ENCODE results near the gene TMC2.
"Not testable (repeated sequence)": the region's sequence is repeated elsewhere in the genome, so short reads cannot be mapped to it uniquely, and the experiment has no call there.

The TMC2 gene, protein sequence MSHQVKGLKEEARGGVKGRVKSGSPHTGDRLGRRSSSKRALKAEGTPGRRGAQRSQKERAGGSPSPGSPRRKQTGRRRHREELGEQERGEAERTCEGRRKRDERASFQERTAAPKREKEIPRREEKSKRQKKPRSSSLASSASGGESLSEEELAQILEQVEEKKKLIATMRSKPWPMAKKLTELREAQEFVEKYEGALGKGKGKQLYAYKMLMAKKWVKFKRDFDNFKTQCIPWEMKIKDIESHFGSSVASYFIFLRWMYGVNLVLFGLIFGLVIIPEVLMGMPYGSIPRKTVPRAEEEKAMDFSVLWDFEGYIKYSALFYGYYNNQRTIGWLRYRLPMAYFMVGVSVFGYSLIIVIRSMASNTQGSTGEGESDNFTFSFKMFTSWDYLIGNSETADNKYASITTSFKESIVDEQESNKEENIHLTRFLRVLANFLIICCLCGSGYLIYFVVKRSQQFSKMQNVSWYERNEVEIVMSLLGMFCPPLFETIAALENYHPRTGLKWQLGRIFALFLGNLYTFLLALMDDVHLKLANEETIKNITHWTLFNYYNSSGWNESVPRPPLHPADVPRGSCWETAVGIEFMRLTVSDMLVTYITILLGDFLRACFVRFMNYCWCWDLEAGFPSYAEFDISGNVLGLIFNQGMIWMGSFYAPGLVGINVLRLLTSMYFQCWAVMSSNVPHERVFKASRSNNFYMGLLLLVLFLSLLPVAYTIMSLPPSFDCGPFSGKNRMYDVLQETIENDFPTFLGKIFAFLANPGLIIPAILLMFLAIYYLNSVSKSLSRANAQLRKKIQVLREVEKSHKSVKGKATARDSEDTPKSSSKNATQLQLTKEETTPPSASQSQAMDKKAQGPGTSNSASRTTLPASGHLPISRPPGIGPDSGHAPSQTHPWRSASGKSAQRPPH

DNA sequence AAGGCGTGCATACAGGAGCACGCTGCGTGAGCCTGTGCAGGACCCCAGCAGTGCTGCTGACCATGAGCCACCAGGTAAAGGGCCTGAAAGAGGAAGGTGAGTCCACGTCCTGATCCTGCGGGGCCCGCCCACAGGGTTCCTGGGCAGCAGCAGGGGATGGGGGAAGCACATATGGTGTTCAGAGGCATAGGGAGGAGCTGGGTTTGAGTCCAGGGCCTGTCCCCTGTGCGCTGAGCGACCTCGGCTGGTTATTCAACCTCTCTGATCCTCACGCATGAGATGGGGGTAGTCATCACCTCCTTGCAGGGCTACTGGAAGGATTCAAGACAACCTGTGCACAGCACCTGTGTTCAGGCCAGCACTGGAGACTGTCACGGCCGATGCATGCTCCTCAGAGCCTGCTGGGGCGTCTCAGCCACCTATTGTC, at the start of gene TMC2:
TSS of gene TMC2 (plus strand) at position 14 of the 427 bp plus-strand sequence. CDS start at position 63, 49 bp downstream.
- DNase-seq (ENCODE audit: low read depth, low spot score), result no peak

DNA sequence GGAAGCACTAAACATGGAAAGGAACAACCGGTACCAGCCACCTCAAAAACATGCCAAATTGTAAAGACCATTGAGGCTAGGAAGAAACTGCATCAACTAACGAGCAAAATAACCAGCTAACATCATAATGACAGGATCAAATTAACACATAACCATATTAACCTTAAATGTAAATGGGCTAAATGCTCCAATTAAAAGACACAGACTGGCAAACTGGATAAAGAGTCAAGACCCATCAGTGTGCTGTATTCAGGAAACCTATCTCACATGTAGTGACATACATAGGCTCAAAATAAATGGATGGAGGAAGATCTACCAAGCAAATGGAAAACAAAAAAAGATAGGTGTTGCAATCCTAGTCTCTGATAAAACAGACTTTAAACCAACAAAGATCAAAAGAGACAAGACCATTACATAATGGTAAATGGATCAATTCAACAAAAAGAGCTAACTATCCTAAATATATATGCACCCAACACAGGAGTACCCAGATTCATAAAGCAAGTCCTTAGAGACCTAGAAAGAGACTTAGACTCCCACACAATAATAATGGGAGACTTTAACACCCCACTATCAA, 33.5 kb upstream of the TMC2 start:
- not testable (repeated sequence) for DNase-seq (ENCODE audit: low read depth, low spot score)

DNA sequence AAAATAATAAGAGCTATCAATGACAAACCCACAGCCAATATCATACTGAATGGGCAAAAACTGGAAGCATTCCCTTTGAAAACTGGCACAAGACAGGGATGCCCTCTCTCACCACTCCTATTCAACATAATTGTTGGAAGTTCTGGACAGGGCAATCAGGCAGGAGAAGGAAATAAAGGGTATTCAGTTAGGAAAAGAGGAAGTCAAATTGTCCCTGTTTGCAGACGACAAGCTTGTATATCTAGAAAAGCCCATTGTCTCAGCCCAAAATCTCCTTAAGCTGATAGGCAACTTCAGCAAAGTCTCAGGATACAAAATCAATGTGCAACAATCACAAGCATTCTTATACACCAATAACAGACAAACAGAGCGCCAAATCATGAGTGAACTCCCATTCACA, 31.6 kb upstream of the TMC2 start:
- not testable (repeated sequence) for DNase-seq (ENCODE audit: low read depth, low spot score)

DNA sequence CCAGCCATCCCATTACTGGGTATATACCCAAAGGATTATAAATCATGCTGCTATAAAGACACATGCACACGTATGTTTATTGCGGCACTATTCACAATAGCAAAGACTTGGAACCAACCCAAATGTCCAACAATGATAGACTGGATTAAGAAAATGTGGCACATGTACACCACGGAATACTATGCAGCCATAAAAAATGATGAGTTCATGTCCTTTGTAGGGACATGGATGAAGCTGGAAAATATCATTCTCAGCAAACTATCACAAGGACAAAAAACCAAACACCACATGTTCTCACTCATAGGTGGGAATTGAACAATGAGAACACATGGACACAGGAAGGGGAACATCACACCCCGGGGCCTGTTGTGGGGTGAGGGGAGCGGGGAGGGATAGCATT, 29.9 kb upstream of the TMC2 start:
- not testable (repeated sequence) for DNase-seq (ENCODE audit: low read depth, low spot score)

DNA sequence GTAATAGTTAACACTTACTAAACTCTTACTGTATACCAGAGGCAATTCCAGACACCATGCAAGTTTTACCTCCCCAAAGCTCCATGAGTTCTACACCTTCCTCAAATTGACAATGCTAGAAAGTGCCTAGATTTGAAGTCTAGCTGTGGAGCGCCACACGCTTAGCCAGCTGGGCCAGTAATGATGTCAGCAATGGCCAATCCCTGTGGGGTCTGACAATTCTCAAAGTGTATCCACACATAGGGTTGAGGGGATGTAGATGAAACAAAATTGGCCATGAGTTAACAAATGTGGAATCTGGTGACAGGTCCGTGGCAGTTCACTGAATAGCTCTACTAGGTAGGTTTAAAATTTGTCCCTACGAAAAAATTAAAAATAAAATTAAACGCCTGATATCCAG, 28.9 kb upstream of the TMC2 start:
- DNase-seq (ENCODE audit: low read depth, low spot score), result peak; percentile 2

DNA sequence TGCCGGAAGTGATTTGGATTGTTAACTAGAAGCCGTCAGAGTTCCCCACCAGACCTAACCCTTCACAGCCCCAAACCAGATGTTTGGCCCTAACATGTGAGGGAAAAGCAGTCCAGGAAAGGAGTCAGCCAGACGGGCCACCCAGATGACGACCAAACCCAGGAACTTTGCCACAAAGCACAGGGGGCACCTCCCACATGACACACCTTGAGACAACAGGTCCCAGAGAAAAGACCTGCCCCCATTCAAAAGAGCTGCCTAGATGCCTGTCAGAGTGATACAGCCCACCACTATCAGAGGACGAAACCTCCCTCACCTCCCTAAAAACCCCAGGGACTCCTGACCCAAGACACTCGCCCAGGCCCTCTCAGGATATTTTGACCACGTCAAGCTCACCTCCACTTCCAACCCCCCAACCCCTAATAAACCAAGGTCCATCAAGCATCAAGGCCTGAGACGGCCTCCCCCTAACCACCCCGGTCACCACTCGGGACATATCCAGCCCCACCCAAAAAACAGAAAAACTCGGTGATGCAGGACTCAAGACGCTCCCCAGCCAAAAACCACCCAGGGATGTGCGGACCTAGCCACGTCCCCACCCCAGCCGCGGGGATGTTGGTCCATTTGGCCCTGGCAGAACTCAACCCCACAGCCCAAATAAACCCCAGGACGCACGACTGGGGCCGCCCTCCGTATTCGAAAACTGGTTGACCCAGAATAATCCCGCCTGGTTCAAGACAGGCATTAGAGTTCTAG, 28.3 kb upstream of the TMC2 start:
- peak; percentile 12 for DNase-seq (ENCODE audit: low read depth, low spot score)

DNA sequence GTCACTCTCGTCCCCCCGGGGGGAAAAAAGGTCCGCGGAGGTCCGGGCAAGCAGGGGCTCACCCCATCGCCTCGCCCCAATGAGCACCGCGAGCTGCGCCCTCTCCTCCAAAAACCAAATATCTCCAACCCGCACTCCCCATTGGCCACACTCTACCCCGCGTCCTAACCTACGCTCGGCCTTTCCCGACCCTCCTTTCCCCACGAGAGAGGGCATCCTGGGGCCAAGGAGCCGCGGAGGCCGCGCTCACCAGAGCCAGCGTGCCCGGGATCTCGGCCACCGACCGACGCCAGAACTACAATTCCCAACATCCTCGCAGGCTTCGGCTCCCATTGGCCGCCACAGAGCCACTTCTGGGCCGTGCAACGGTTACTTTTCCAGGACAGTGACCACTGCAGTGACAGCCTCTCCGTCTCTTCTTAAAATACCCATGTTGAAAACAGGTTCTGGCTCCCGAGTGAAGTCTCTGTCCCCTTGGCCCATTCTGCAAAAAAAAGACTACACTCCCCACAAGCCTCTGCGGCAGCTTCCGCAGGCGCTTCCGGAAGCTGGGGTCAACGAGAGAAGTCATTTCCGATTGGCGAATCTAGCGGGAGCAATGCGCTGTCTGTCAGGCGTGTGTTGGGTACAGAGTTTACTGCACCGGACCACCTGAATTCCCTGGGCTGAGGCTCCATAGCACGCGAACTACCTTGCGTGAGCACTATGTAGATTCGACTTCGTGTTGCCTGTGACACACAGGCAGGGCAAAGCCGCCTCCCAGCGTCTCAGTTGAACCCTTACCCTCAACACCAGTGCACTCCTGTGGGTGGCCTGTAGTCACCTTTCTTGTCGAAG, 27.5 kb upstream of the TMC2 start, which contains the start of gene ZNF343:
TSS of gene ZNF343 (minus strand) at position 285 of the 837 bp plus-strand sequence. CDS start 15,020 bp downstream, outside the sequence.
- peak; percentile 90 for DNase-seq (ENCODE audit: low read depth, low spot score)

DNA sequence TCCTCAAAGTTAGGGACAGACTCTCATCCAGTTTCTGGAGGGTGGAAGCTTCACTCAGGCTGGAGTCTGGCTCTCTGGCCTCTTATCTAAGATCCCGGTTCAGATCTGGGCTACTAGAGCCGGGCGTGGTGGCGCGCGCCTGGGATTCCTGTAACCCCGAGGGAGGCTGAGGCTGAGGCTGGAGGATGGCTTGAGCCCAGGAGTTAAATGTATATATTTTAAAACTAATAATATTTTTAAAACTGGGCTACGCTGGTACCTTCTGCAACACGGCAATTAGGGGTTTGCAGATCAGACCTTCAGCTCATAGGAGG, 26.9 kb upstream of the TMC2 start:
- no peak for DNase-seq (ENCODE audit: low read depth, low spot score)

DNA sequence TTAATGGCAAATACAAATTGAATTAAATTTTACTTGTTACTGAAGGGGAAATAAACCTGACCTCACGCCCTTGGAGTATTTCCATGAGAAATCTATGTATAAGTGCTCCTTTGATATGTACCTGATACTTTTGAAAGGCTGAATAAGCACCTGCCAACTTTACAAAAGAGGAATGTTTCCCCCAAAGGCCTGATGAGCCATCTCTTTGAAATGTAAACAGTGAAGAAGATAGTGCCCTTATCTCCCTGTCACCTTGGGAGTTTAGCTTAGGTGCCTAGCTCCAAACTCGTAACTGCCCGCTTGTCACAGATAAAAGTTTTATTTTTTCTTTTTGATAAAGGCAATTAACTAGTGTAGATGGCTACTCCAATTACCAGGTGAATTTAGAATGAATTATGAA, 26.6 kb upstream of the TMC2 start:
- DNase-seq (ENCODE audit: low read depth, low spot score), result no peak

DNA sequence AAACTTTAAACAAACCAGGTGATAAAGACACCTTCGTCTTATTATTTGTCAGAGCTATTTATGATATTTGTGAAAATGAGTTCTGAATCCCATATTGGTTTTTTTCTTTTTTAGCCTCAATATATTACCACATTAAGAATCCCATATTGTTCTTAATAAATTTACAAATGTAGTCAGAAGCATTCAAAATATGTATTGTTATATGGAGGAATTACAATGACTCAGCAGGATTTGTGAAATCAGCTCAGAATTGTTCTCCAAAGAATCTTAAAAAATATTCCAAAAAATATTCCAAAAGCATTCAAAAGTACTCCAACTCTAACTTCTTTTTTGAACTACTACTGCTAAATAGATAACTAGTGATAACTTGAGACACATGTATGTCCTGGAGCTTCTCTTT, 21.2 kb upstream of the TMC2 start:
- DNase-seq (ENCODE audit: low read depth, low spot score), result no peak

DNA sequence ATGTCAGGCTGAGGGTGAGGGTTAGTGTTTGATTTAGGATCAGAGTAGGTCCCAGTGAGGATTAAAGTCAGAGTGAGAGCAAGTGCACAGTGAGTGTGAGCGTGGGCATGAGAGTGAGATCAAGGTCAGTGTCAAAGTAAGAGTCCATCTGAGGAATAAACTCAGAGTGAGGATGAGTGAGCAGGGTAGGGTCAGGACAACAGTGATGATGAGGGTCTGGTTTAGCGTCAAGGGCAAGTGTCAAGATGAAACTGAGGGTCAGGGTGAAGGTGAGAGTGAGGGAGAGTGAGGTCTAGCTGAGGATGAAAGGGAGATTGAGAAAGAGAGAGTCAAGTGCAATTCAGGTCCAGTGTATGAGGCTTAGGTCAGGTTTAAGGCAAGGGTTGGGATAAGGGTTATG, 20.0 kb upstream of the TMC2 start:
- no peak for DNase-seq (ENCODE audit: low read depth, low spot score)

DNA sequence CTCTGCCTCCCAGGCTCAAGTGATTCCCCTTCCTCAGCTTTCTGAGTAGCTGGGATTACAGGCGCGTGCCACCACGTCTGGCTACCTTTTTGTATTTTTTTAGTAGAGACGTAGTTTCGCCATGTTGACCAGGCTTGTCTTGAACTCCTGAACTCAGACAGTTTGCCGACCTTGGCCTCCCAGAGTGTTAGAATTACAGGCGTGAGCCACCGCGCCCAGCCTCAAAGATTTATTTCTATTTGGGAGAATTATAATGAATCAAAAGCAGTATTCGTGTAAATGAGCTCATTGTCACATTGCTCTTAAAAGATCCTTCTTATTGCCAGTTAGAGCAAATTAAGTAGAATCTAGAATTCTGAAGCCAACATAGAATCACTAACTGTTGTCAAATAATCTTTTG, 18.3 kb upstream of the TMC2 start:
- no peak for DNase-seq (ENCODE audit: low read depth, low spot score)

DNA sequence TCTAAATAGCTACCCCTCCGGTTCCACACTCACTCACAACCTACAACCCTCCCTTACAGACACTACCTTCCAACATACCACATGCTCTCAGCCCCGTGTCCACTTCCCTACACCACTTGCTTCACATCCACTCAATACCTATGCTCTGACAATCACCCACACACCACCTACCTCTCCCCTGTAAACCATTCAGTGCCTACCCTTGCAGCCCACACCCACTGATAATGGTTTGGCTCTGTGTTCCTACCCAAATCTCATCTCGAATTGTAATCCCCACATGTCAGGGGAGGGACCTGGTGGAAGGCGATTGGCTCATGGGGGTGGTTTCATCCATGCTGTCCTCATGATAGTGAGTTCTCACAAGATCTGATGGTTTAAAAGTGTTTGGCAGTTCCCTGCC, 17.8 kb upstream of the TMC2 start:
- DNase-seq (ENCODE audit: low read depth, low spot score), result no peak

DNA sequence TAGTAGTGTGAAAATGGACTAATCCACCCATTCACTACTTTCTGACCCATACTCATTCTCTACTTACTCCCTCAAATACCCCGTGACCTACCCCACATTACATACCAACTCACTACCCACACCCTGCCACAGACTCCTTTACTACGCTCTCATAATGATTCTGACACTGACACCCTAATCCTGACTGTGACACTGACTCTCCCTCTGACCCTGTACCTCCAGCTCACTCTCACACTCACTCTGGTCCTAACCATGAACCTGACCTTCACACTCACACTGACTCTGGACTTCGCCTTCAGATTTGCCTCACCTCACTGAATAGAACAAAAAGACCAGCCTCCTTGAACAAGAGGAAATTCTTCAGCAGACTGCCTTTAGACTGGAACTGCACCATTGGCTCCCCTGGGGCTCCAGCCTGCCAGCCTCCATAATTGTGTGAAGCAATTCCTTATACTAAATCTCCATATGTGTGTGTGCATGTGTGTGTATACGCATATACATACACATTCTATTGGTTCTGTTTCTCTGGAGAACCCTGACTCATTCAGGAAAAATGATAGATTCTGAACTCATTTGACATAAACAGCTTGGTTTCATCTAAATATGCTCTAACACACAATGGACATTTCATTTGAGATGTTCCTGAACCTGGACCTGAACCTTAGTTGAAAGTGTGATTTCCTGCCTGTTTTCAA, 17.1 kb upstream of the TMC2 start:
- no peak for DNase-seq (ENCODE audit: low read depth, low spot score)

DNA sequence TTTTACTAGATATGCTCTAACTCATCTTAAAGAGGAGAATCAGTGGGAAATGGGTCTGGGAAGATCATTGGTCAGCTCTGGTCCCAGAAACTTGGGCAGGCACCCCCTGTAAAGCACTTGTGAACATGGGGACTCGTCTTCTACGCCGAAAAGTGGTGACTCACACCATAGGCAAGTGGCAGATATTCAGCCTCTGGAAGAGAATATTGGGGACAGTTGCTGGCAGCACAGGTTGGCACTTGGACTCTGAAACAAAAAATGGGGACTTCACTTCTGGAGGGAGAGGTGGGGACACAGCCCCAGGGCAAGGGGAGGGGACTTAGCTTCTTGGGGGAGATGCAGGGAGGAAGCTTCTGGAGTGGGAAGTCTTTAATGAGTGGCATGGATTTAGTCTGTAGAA, 15.8 kb upstream of the TMC2 start:
- DNase-seq (ENCODE audit: low read depth, low spot score), result no peak

DNA sequence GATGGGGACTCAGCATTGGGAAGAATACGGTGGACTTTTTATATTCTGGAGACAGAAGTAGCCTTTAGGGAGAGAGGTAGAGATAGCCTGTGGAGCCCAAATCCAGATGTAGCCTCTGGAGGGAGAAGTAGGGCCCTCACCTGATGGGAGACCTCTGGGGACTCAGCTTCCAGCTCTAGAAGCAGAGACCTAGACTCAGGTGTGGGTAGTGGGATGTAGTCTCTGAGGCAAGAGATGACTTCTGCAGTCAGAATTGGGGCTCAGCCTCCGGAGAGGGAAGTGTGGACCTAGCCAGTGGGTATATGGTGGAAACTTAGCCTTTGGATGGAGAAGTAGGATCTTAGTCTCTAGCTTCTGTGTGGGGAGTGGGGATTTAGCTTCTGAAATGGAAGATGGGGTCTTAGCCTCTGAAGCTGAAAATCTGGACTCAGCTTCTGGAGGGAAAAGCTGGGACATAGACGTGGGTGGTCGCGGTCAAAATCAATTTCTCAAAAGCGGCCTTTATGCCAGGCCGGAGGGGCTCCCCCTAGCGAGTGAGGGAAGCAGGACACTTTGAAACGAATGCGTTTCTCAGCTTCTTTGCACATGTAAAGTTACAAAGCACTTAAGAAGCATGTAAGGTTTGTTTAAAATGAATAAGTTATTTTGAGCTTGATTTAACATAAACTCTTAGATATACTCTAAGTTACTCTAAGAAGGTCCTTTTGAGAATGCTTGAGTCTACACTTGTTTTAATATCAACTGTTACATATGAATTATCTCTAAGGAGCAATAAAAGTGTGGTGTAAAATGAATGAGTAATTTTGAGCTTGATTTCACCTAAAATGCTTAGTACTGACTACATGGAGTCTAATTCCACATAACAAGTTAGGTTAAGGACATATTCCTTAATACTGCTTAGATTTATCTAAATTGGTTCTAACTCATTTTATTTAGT, 14.7 kb upstream of the TMC2 start:
- DNase-seq (ENCODE audit: low read depth, low spot score), result peak; percentile 64

DNA sequence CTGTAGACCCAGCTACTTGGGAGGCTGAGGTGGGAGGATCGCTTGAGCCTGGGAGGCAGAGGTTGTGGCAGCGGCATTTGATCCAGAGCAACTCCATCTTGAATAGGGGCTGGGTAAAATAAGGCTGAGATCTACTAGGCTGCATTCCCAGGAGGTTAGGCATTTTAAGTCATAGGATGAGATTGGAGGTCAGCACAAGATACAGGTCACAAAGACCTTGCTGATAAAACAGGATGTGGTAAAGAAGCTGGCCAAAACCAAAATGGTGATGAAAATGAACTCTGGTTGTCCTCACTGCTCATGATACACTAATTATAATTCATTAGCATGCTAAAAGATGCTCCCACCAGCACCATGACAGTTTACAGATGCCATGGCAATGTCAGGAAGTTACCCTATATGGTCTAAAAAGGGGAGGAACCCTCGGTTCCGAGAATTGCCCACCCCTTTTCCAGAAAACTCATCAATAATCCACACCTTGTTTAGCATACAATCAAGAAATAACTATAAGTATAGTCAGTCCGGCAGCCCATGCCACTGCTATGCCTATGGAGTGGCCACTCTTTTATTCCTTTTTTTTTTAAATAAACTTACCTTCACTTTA, 13.4 kb upstream of the TMC2 start:
- not testable (repeated sequence) for DNase-seq (ENCODE audit: low read depth, low spot score)

DNA sequence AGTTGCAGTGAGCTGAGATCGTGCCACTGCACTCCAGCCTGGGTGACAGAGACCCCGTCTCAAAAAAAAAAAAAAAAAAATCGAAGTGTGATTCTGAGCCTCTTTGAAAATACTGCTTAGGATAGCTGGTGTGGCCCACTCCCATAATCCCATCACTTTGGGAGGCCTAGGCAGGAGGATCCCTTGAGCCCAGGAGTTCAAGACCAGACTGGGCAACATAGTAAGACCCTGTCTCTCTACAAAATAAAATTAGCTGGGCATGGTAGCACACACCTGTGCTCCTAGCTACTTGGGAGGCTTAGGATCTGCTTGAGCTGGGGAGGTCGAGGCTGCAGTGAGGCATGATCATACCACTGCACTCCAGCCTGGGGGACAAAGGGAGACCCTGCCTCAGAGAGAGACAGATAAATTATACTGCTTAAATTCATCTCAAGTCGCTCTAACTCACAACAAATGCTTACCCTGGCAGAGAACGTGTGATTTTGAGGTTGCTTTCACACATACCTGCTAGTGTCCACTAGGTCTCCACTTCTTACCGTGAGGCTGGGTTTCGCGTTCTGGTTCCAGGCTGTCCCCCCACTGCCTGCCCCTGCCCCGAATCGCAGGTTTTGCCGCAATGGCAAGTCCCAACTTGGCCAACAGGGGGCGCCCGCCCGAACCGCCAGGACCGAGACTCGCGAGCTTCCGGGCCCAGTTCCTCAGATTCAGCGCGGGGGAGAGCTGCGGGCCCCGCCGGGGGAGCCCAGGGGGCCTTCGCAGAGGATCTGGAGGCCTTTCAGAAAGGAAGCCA, 12.3 kb upstream of the TMC2 start:
- peak; percentile 91 for DNase-seq (ENCODE audit: low read depth, low spot score)

All from astrocyte of the hippocampus (primary cell).